HepG2 (cell line): ENCODE measurements around the gene IL6R. TPM values are rescaled to one million over a fixed set of nuclear protein-coding genes. Genes with fewer than 3 reads are reported as not detected.

Experiments
- ATAC-seq: fragments of 200-7000 bp; cut with Tn5 transposase; 3 replicates; pipeline ENCODE4 v1.9.1; 2020; ENCODE audit warnings: mild to moderate bottlenecking, moderate library complexity
- BruUV-seq: library from RNA; stranded (reverse); fragments of 400-500 nt; replicated peaks from 2 replicates; lab custom pipeline; 2021; lab: Mats Ljungman, UMichigan
- CTCF ChIA-PET: fragments of 300-600 bp; formaldehyde crosslinking; extraction: SDS; loops from one replicate; lab custom pipeline; 2021; ENCODE audit warnings: low total read pairs, inconsistent platforms, low intra/inter-chr PET ratio; lab: Yijun Ruan, JAX
- POLR2A ChIA-PET: fragments of 350-600 bp; sonication (Branson Sonifier 250); formaldehyde crosslinking; loops from one replicate; lab custom pipeline; 2020; ENCODE audit warnings: antibody characterized with exemption, inconsistent platforms; lab: Yijun Ruan, JAX
- DNase-seq: peaks from one replicate; pipeline ENCODE4 v3.0.0-alpha.2; 2015; ENCODE audit warnings: low spot score
- FAIRE-seq: peaks from 3 replicates; lab custom pipeline; 2011; peaks lifted over from hg19 to GRCh38; lab: Jason Lieb, UNC
- H2AFZ ChIP-seq: one replicate; pipeline ENCODE4 v1.6.1; 2011; ENCODE audit warnings: low read length, inconsistent platforms
- H3K27ac ChIP-seq: fragments of 300-600 bp; 3 replicates; pipeline ENCODE4 v1.8.0; 2011; ENCODE audit warnings: mixed run types, mild to moderate bottlenecking, mixed read lengths, low read length, inconsistent platforms; ENCODE audit not compliant: insufficient read depth; ENCODE audit errors: extremely low read length
- H3K27me3 ChIP-seq, 2 experiments: fragments of 200-600 bp in 1 of 2; 2 replicates in 1 of 2; 3 replicates in 1 of 2; pipeline versions ENCODE4 v1.6.0 to v1.8.0; 2011; ENCODE audit warnings: low read length in 2 of 2, mild to moderate bottlenecking in 2 of 2, moderate library complexity in 2 of 2, inconsistent platforms in 1 of 2; ENCODE audit not compliant: insufficient read depth in 2 of 2, control insufficient read depth in 1 of 2
- H3K36me3 ChIP-seq, 2 experiments: fragments of 200-600 bp in 1 of 2; replicated peaks in 1 of 2; 2 replicates in 1 of 2; 3 replicates in 1 of 2; pipeline versions ENCODE4 v1.5.1 to v1.8.0; 2011; ENCODE audit warnings: low read length in 2 of 2, inconsistent platforms in 1 of 2; ENCODE audit not compliant: insufficient read depth in 2 of 2, control insufficient read depth in 1 of 2
- H3K4me1 ChIP-seq: 2 replicates; pipeline ENCODE4 v1.5.1; 2012; ENCODE audit warnings: low read length, inconsistent platforms; ENCODE audit not compliant: insufficient read depth
- H3K4me2 ChIP-seq: 2 replicates; pipeline ENCODE4 v1.6.0; 2011; ENCODE audit warnings: low read depth, low read length, inconsistent platforms
- H3K4me3 ChIP-seq, 3 experiments: fragments of 200-600 bp in 1 of 3; sonication (generic), shearing (Covaris generic) in 1 of 3; replicated peaks in 1 of 3; 2 replicates each; pipeline ENCODE4 v1.5.1; 2011 to 2016; ENCODE audit warnings: low read length in 3 of 3, inconsistent platforms in 2 of 3, low read depth in 2 of 3, mild to moderate bottlenecking in 2 of 3, control low read depth in 1 of 3, mixed read lengths in 1 of 3; ENCODE audit not compliant: insufficient read depth in 1 of 3
- H3K79me2 ChIP-seq: one replicate; pipeline ENCODE4 v1.6.1; 2011; ENCODE audit warnings: low read length, inconsistent platforms; ENCODE audit not compliant: insufficient read depth
- H3K9ac ChIP-seq: 2 replicates; pipeline ENCODE4 v1.6.0; 2011; ENCODE audit warnings: mild to moderate bottlenecking, low read depth, low read length, inconsistent platforms; ENCODE audit not compliant: insufficient read depth
- H3K9me3 ChIP-seq: 2 replicates; pipeline ENCODE4 v1.5.1; 2012; ENCODE audit warnings: mild to moderate bottlenecking, low read length
- H4K20me1 ChIP-seq: 2 replicates; pipeline ENCODE4 v1.6.0; 2011; ENCODE audit warnings: inconsistent platforms, mild to moderate bottlenecking, low read length, moderate library complexity; ENCODE audit not compliant: insufficient read depth
- ATF7 ChIP-seq, 2 experiments: fragments of 450-650 bp in 1 of 2; sonication (generic) in 1 of 2; formaldehyde crosslinking in 1 of 2; IDR thresholded peaks; 2 replicates each; pipeline versions ENCODE4 v1.4.0 to v1.6.1; 2016 to 2020; ENCODE audit warnings: antibody characterized with exemption in 1 of 2, mild to moderate bottlenecking in 1 of 2, missing genetic modification reagents in 1 of 2
- CERS6 ChIP-seq: sonication (generic); formaldehyde crosslinking; IDR thresholded peaks from 2 replicates; pipeline ENCODE4 v1.5.0; 2020; ENCODE audit warnings: missing genetic modification reagents
- GLI4 ChIP-seq: sonication (generic); formaldehyde crosslinking; IDR thresholded peaks from 2 replicates; pipeline ENCODE4 v1.5.1; 2020; ENCODE audit warnings: missing genetic modification reagents, mild to moderate bottlenecking, moderate library complexity, borderline replicate concordance
- GTF2F1 ChIP-seq: fragments of 150-350 bp; IDR thresholded peaks from 2 replicates; pipeline ENCODE4 v1.6.1; 2014; ENCODE audit warnings: low read length
- HNRNPH1 ChIP-seq: fragments of 200-400 bp; formaldehyde crosslinking; optimal IDR thresholded peaks from 2 replicates; pipeline ENCODE3; 2017; ENCODE audit warnings: mild to moderate bottlenecking, low read depth, low read length
- ZNF207 ChIP-seq: fragments of 450-650 bp; IDR thresholded peaks from 2 replicates; pipeline ENCODE4 v1.6.1; 2016; ENCODE audit warnings: antibody characterized with exemption, borderline replicate concordance
- ZNF296 ChIP-seq: sonication (generic); formaldehyde crosslinking; conservative IDR thresholded peaks from 2 replicates; pipeline ENCODE4 v1.5.0; 2020; ENCODE audit warnings: mild to moderate bottlenecking, missing genetic modification reagents
- ZNF30 ChIP-seq: sonication (generic); formaldehyde crosslinking; IDR thresholded peaks from 2 replicates; pipeline ENCODE4 v1.5.0; 2020; ENCODE audit warnings: mild to moderate bottlenecking, missing genetic modification reagents
- ZNF580 ChIP-seq: IDR thresholded peaks from 2 replicates; pipeline ENCODE4 v1.6.1; 2016; ENCODE audit warnings: low read depth, borderline replicate concordance
- ZNF782 ChIP-seq: sonication (generic); formaldehyde crosslinking; IDR thresholded peaks from 2 replicates; pipeline ENCODE4 v1.4.0; 2020; ENCODE audit warnings: missing genetic modification reagents, mild to moderate bottlenecking, borderline replicate concordance
- WGBS: methylation state at CpG from one replicate; pipeline ENCODE4 v1.1.6; 2017; ENCODE audit warnings: low lambda C conversion rate; 5-methylcytosine and 5-hydroxymethylcytosine counted together
- in situ Hi-C: cut with HindIII; loops from 2 replicates; pipeline ENCODE4 v1.10.0; 2017; ENCODE audit warnings: low pct_unique_long_range_greater_than_20kb; ENCODE audit not compliant: extremely low pct_ligation_motif_present
- intact Hi-C: fragments of 100-400 bp; cut with micrococcal nuclease; formaldehyde crosslinking; loops from one replicate; pipeline ENCODE4 v1.10.0; 2022; ENCODE audit not compliant: unreplicated experiment
- polyA plus RNA-seq, 8 experiments: library from polyadenylated mRNA; depleted of rRNA in 3 of 8; stranded (reverse) in 7 of 8; unstranded in 1 of 8; fragments of >200 nt; fragmentation: Illumina TruSeq in 4 of 8; extraction: Trizol in 4 of 8; gene quantifications; 2 replicates each; pipeline versions ENCODE4 v1.2.1 to v1.2.3, GENCODE V29; 2011 to 2016; ENCODE audit warnings: low read depth in 4 of 8, missing spikeins in 1 of 8, mixed read lengths in 1 of 8; ENCODE audit not compliant: insufficient read depth in 1 of 8
- total RNA-seq, 5 experiments: library from RNA; depleted of rRNA; stranded (reverse); fragments of >200 nt; fragmentation: Illumina TruSeq; extraction: Trizol; gene quantifications; 2 replicates each; pipeline ENCODE4 v1.2.3, GENCODE V29; 2016; ENCODE audit warnings: low read depth in 1 of 5

IL6R gene
- total and polyA plus RNA-seq, 2 of the 13 experiments (the other 11 are each of a cell fraction or from before 2014, with no cell fraction given) = 5.0 to 24.5 TPM

GRCh38 chr1:154425172-154425571 is 20.0 kb downstream of the IL6R start:
- Histone ChIP-seq H3K4me1 (peaks cover 64% of the 10 kb centered on the region), H3K27ac (no peak overlapping the region), H3K4me2 (no peak overlapping the region), H4K20me1 (no peaks in the 10 kb centered on the region), H2AFZ (no peak overlapping the region), H3K9me3 (no peaks in the 10 kb centered on the region), H3K27me3 (no peaks in the 10 kb centered on the region), H3K4me3 (no peak overlapping the region), H3K36me3 (no peaks in the 10 kb centered on the region), H3K9ac (no peak overlapping the region), H3K79me2 (no peaks in the 10 kb centered on the region)
- FAIRE-seq (no peak), DNase-seq (no peak), ATAC-seq (no peak)
- CTCF ChIA-PET = no interaction called here
- no peak for TF ChIP-seq CERS6 (CRISPR knock-in tag)
- no peak for TF ChIP-seq HNRNPH1
- TF ChIP-seq ZNF30 (CRISPR knock-in tag) = no peak
- TF ChIP-seq ZNF782 (CRISPR knock-in tag) = no peak
- no peak for TF ChIP-seq ZNF207
- TF ChIP-seq ZNF580 (CRISPR knock-in tag) = no peak
- TF ChIP-seq GLI4 (CRISPR knock-in tag) = no peak
- TF ChIP-seq ZNF296 (CRISPR knock-in tag) = no peak
- no peak for TF ChIP-seq GTF2F1
- TF ChIP-seq ATF7 (IDR thresholded peaks at IDR 0.05) = no peak
- TF ChIP-seq ATF7 (CRISPR knock-in tag; IDR thresholded peaks at IDR 0.05) = no peak
- POLR2A ChIA-PET = no interaction called here
- no TSS peak for BruUV-seq
- 95% methylated on average over 6 of the region's 6 CpGs for WGBS
- in situ Hi-C loops (no loop called here), intact Hi-C loops (no loop called here)
